Measurements from ENCODE around the gene AGPS. TPM values are rescaled to one million over a fixed set of nuclear protein-coding genes. Genes with fewer than 3 reads are reported as not detected.
A peak's percentile ranks its signal among the peaks of the same experiment; 100 is the strongest.

AGPS gene
- total RNA-seq, 1 donor from 2014 or later: 43.9 TPM

GRCh38 chr2:177587371-177587770 is 194.8 kb downstream of the AGPS start:
- H3K27me3 Mint-ChIP-seq (ENCODE audit: low read depth): no peaks in the 10 kb centered on the region
- DNase-seq (ENCODE audit: low spot score in 2 of 2, unreplicated experiment in 2 of 2): no peak
- H3K4me3 Mint-ChIP-seq: no peak overlapping the region
- no peak for TF ChIP-seq CTCF (IDR thresholded peaks at IDR 0.05; ENCODE audit: unreplicated experiment)
- H3K27ac Mint-ChIP-seq: no peak overlapping the region
- H3K4me1 Mint-ChIP-seq: peaks cover 17% of the 10 kb centered on the region
- no peaks in the 10 kb centered on the region for H3K36me3 Mint-ChIP-seq
- no peaks in the 10 kb centered on the region for H3K9me3 Mint-ChIP-seq

- H3K36me3 Mint-ChIP-seq: no peaks in the 10 kb centered on the region
- TF ChIP-seq CTCF (IDR thresholded peaks at IDR 0.05; ENCODE audit: unreplicated experiment): no peak
- peaks cover 22% of the 10 kb centered on the region for H3K4me1 Mint-ChIP-seq
- no peaks in the 10 kb centered on the region for H3K9me3 Mint-ChIP-seq
- DNase-seq (ENCODE audit: low spot score in 2 of 2, unreplicated experiment in 2 of 2): no peak
- H3K4me3 Mint-ChIP-seq: no peak overlapping the region
- H3K27ac Mint-ChIP-seq: no peak overlapping the region
- H3K27me3 Mint-ChIP-seq (ENCODE audit: low read depth): no peaks in the 10 kb centered on the region
These were observed 196.1 kb downstream of the AGPS start for GRCh38 chr2:177588671-177589070.

- H3K27ac Mint-ChIP-seq: no peak overlapping the region
- H3K9me3 Mint-ChIP-seq: no peaks in the 10 kb centered on the region
- no peaks in the 10 kb centered on the region for H3K27me3 Mint-ChIP-seq (ENCODE audit: low read depth)
- no peak for DNase-seq (ENCODE audit: low spot score in 2 of 2, unreplicated experiment in 2 of 2)
- no peak overlapping the region for H3K4me3 Mint-ChIP-seq
- peaks cover 27% of the 10 kb centered on the region for H3K4me1 Mint-ChIP-seq
- no peak for TF ChIP-seq CTCF (IDR thresholded peaks at IDR 0.05; ENCODE audit: unreplicated experiment)
- H3K36me3 Mint-ChIP-seq: no peaks in the 10 kb centered on the region
These were observed 196.6 kb downstream of the AGPS start for GRCh38 chr2:177589186-177589585.

- peaks cover 41% of the 10 kb centered on the region for H3K4me1 Mint-ChIP-seq
- no peaks in the 10 kb centered on the region for H3K9me3 Mint-ChIP-seq
- H3K27ac Mint-ChIP-seq: no peak overlapping the region
- no peaks in the 10 kb centered on the region for H3K27me3 Mint-ChIP-seq (ENCODE audit: low read depth)
- DNase-seq (ENCODE audit: low spot score in 2 of 2, unreplicated experiment in 2 of 2): no peak
- H3K4me3 Mint-ChIP-seq: no peak overlapping the region
- no peaks in the 10 kb centered on the region for H3K36me3 Mint-ChIP-seq
- no peak for TF ChIP-seq CTCF (IDR thresholded peaks at IDR 0.05; ENCODE audit: unreplicated experiment)
These were observed 199.8 kb downstream of the AGPS start for GRCh38 chr2:177592397-177592796.

GRCh38 chr2:177592945-177593344 is 200.4 kb downstream of the AGPS start:
- Mint-ChIP-seq H3K4me3 (no peak overlapping the region), H3K4me1 (peaks cover 41% of the 10 kb centered on the region), H3K27ac (no peak overlapping the region), H3K27me3 (ENCODE audit: low read depth) (no peaks in the 10 kb centered on the region), H3K36me3 (no peaks in the 10 kb centered on the region), H3K9me3 (no peaks in the 10 kb centered on the region)
- no peak for TF ChIP-seq CTCF (IDR thresholded peaks at IDR 0.05; ENCODE audit: unreplicated experiment)
- no peak for DNase-seq (ENCODE audit: low spot score in 2 of 2, unreplicated experiment in 2 of 2)

- H3K4me1 Mint-ChIP-seq: peaks cover 43% of the 10 kb centered on the region
- no peaks in the 10 kb centered on the region for H3K36me3 Mint-ChIP-seq
- no peaks in the 10 kb centered on the region for H3K9me3 Mint-ChIP-seq
- peak overlapping the region; percentile 75 for H3K27ac Mint-ChIP-seq
- no peak for TF ChIP-seq CTCF (IDR thresholded peaks at IDR 0.05; ENCODE audit: unreplicated experiment)
- no peak overlapping the region for H3K4me3 Mint-ChIP-seq
- H3K27me3 Mint-ChIP-seq (ENCODE audit: low read depth): no peaks in the 10 kb centered on the region
- no peak for DNase-seq (ENCODE audit: low spot score in 2 of 2, unreplicated experiment in 2 of 2)
These were observed 200.8 kb downstream of the AGPS start for GRCh38 chr2:177593402-177593801.

Measured in mesothelial cell of epicardium (in vitro differentiated cells).